ELF-1 (cell line): ENCODE measurements around the gene ETV3.
"Not testable (repeated sequence)": the region's sequence is repeated elsewhere in the genome, so short reads cannot be mapped to it uniquely, and the experiment has no call there.

ENCODE experiments used
- DNase-seq: peaks from one replicate; pipeline ENCODE4 v3.0.0-alpha.2; 2016; ENCODE audit warnings: low read depth, low spot score

The ETV3 gene

DNA sequence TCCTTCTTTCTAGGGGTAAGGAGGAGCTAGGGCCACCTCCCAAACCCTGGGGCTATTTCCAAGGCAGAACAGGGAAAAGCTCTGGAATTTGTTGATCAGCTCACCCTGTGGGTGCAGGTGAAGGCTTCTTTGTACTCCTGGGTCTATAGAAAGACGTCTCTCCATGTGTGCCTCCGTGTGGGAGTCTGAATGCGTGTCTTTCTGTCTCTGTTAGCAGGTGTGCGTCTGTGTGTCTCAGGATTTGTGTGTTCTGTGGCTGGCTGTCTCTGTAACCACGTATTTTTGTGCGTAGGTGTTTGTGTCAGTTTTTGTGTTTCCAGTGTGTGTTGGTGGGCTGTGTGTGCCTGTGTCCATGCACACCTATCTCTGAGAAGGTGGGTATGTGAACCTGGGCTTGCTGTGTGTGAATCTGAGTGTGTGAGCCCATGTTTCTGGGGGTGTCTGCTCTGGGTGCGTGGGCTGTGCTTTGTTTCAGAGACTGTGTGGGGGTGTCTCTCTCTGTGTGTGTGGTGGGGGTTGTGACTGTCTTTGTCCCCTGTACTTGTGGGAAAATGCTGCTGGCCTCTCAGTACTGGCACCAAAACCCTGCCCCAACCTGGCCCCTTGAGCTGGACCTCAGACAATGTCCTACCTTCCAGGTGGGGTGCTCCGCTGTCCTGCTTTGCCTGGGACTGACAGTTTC, 25.9 kb downstream of the ETV3 start:
- DNase-seq = peak; percentile 44

DNA sequence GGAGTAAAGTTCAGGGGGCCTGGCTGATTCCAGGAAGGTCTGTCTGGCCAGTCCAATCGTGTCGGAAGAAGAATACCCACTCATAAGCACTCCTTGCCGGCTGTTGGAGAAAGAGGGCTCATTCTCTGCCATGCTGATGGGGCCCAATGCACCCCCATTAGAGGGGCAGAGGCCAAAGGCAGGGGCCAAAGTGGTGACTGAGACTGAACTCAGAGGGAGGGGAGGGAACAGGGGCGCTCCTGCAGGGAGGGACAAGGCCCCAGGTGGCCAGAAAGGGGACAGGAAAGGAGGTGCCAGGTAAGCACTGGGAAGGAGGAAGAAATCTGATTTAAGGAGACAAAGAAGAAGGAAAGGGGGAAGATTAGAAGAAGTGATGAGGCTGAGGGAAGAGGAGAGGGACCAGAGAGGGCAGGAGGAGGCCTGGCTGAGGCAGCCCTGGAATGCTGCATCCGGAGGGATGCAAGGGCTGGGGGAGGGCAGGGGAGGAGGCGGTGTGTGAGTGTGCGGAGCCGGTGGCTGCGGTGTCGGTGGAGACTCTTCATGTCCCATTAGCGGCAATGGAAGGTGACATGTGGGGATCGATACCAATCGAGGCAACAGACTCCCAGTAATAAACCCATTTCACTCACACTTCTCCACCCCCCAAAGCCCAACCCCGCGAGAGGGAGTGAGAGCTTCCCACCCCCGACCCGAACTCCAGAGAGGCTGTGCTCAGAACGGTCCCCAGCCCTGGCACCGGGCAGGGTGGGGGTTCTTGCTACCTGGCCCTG, 26.6 kb downstream of the ETV3 start:
- peak; percentile 43 for DNase-seq

DNA sequence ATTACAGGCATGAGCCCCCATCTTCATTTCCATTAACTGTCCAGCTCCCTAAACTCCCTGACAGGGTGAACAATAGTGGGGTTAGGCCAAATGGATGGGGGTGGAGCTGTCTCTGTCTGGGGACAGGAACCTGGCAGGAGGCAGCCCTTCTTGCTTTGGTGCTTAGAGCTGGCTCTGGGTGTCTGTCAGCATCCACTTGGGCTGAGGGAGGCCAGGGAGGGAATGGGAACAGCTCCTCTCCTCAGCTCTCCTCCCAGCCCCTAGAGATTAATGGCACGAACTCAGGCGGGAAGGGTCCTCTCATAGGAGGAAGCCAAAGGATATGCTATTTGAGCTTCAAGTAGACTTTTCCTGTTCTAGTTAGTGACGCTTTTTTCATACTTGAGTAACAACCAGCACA, 27.5 kb downstream of the ETV3 start:
- DNase-seq = no peak

DNA sequence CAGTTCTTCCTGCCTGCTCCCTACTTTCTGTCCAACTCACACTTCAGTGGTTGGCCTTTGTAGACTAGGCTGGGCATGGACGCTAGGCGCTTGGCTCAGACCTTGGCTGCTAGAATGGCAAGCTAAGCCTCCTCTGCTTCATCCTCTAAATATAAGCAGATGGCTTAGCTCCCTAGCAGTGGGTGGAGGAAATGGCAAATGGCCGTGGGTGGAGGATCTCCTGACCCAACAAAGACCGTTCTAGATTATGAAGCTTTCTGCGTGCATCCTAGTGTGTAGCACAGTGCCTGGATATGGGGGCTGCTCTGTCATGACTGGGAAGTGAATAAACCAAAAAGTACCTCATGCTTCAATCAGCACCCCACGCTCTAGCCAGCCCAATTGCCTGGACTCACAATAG, 28.2 kb downstream of the ETV3 start:
- DNase-seq = no peak

DNA sequence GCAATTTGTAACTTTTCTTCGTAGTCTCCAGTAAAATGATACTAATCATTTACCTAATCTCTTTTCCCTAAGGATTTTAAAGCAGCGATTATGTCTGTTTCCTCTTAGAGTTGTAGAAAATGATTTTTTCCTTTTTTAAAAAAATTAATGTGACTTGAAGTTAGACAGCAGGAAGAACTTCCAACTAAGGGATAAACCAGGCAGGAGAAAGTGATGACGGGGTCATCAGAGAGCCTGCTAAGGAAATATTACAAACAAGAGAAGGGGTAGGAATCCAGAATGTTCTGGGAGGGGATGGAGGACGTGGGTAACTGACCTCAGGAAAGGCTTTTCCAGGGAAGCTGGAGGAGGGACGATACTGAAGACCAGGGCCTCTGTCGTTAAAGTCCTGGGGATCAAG, 29.7 kb downstream of the ETV3 start:
- no peak for DNase-seq

DNA sequence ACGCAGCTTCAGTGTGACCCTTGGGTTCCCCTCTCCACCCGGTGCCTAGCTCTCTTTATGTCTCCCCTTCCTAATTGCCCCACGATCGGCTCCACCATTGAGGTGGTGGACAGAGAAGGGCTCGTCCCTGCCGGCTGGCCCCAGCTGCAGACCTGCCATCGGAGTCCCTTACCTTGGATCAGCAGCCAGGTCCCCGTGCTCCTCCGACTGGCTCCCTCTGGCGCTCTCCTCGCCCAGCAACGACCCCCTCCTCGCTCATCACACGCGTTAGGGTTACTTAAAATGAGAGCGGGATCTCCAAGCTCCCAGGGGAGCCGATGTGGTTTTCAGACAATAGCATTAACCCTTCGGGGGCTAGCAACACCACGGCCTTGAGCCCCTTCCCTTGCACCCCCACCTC, 30.5 kb downstream of the ETV3 start:
- DNase-seq = no peak

DNA sequence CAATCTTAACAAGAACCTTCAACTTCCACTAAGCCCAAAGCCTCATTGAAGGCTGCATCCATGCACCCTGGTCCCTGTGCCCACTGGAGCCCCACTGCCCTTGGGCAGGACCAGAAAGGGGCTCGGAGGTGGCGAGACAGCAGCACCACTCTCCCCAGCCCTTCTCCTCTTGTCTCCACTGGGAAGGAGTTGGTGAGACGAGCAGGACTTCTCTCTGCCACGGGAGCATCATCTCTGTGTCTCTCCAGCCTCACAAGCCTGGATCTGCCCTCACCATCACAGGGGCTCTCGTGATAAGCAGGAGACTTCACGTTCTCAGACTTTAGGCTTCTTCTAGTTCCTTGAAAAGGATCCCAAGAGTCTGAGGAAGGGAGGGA, 31.4 kb downstream of the ETV3 start:
- no peak for DNase-seq

DNA sequence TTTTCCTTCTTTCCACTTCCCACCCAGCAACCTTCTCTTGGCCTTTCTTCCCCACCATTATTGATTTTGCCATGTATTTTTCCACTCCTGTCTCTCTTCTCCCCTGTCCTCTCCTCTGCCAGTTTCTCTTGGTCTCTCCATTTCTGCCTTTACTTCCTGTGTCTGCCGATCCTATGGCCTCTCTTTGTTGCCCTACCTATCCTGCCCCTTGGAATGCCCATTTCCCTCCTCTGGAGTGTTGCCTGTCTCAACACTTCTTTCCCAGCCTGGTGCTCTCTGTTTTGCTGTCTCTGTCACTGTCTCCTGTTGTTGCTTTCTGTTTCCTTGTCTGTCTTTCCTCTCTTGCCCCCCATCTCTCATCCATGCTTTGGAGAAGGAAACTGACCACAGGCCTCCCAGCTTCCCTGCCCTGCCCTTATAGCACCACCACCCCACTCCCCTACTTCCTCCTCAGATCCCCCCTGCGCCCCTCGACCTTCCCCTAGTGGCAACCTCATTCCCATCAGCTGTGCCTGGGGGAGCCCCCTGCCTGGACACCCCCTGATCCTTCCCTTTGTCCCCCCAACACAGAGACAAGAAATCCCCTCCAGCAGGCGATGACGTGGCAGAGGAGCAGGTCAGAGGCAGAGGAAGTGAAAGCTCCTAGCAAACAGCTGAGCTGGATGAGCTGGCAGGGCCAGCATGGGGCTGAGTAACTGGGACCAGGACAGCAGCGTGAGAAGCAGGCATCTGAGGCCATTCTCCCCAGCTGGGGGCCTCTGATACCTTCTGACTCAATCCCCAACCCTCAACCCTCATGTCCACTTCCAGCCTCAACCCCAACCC, 32.0 kb downstream of the ETV3 start:
- DNase-seq = no peak

DNA sequence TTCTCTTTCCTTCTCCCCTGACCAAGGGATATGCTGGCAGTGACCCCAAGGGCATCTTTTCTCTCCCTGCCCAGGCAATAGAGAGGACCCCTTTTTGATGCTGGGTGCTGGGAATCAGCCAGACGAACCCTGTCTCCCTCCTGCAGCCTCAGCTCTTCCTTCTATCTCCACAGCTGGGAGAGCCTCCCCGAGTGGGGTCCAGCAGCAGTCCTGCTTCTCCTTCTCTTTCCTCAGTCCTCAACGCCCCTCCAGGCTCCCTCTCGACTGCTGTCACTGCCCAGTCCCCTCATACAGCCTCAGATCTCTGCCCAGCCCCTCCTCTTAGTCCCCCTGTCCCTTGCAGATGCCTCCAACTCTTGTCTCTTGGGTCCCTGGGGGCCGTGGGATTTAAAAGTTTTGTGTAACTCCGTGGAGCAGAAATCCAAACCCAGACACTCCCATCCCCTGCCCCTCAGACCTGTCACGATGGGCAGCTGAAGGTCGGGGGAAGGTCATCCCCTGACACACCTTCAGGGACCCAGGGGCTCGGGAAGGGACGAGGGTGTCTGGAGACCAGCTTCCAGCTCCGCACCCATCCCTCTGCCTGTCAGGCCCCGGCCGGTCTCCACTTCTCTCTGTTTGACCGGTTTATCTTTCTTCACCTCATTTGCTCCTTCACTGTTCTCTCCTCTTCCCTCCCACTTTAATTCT, 32.8 kb downstream of the ETV3 start:
- no peak for DNase-seq

DNA sequence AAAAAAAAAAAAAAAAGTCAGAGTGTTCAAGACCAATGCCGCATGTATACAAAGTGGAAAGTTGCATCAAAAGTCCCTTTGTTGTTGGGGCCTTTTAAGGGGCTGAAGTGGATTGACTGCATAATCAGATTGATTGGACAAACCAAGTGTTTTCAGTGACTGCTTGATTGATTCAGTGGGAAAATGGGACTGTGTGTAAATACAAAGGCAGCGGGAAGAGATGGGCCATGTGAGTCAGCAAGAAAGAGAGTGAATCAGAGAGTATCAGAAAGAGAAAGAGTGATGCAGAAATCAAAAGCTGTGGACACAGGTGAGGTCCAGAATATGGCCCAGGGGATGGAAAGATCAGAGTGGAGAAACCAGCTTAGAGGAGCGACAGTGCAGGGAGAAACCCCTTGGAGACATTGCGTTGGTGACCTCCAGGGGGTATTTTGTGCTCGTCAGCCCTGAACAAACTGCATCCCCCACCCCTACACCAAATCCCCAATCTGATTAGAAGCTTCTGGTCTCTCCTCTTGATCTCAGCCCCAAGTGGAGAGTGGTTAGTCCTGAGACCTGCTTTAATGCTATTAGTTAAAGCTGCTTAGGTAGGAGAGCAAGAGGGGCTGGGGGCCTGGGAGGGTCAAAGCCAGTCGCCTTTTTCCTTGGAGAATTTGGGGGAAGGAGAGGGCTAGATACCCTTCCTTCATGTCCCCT, 33.4 kb downstream of the ETV3 start:
- no peak for DNase-seq

DNA sequence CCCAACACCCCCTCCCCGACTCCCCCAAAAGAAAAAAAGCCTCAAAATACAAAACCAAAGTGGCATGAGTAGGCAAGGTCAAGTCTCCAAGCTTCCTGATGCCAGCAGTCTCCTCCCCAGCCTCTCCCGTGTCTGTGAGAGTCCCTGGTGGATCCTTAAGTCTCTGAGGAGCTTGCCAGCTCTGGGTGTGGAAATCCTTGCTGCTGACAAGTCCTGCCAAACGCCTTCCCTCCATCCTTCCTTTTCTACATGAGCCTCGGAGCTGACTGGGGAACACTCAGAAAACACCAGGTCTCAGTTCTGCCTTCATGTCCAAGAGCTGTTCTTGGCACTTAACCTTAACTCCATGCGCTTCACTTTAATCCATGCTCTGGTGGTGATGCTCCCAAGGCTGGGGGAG, 34.9 kb downstream of the ETV3 start:
- no peak for DNase-seq

DNA sequence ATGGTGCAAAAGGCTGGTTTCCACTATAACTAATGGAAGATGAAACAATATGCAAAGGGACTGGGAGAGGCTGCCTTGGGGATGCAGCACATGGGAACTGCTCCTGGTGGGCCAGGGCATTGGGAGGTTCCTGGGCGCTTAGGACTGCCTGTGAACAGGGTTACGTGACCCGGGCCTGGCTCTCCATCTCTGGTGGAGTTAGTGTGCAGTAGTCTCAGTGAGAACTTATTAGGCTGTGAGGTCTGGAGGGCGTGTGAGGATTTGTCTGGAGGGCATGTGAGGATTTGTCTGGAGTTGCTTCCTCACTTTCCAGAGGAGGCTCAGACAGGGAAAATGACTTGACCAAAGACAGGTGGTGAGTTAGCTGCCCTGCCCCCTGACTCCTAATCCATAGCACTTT, 37.0 kb downstream of the ETV3 start:
- DNase-seq = no peak

DNA sequence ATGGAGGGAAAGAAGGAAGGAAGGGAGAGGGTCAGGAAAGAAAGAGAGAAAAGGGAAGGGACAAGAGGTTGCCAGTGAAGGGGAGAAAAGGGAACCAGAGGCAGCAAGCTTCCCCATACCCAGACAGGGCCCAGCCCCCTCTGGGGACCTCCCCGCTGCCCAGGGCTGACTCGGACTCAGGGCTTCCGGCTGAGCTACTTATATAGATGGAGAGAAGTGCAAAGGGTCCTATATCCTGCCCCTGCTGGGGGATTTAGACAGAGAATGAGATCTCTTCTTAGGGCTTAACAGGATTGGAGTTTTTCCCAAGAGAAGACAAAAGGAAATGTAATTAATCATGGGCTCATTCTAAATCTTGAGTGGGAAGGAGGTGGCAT, 38.6 kb downstream of the ETV3 start, which contains the start of gene ETV3L:
Gene ETV3L, minus strand, starts transcription at position 176 of the 377 bp plus-strand sequence. CDS start 285 bp downstream, outside the sequence.
- DNase-seq = no peak

DNA sequence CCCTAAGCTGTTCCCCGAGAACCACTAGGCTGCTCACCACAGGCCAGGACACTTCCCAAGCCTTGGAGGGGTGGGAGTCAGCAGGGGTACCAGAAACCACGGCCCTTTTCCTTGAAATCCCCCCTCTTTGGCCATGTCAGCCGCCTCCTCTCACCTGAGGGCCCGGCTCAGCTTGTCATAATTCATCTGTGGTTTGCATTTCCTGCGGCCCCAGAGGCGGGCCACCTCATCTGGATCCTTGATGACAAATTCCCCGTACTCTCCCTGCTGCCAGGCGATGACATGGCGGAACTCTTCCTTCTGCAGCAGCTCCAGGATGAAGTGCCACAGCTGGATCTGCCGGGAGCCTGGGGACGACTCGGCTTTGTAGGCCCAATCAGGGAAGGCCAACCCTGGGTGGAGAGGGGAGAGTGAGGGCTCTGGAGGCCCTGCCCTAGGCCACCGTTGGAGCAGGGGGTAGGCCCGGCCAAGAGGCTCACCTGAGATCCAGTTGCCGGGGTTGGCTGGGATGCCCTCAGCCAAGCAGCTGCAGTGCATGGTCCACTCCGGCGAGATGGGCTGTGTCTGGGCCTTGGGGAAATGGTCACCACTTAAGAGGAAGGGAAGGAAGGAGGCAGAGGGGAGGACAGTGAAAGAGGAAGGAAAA, 39.1 kb downstream of the ETV3 start:
- DNase-seq = not testable (repeated sequence)

DNA sequence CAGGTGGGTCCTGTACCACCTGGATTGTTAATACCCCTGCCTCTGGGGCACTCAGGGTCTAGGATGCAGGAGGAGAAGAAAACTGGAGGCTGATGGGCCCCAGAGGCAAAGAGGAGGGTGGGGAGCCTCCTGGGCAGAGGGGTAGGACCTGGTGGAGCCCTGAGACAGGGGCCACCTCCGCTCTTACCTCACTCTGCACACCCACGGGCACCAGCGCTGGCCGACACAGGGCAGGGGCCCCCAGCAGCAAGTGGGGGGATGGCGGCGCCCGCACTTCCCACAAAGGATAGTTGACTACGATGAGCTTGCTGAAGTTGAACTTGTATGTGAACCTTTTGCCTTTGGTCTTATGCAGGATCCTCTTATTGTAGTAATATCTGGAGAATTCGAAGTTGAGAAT, 39.7 kb downstream of the ETV3 start:
- DNase-seq = no peak

DNA sequence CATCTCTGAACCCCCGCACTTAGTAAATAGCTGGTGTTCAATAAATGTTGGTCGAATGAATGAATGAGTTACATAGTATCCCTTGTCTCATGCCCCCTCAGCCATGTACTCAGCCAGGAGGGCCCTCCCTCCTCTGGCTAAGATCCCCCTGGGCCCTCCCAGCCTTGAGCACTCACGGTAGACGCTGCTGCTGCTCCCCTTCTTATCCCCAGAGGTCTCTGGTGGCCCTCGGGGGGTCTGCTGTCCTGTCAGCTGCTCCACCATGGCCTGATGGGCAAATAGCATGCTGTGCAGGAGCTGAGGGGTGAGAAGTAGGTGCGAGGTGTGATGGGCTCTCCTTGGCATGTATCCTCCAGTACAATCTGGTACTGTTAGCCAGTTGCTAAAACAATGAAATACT, 40.5 kb downstream of the ETV3 start:
- DNase-seq = no peak

DNA sequence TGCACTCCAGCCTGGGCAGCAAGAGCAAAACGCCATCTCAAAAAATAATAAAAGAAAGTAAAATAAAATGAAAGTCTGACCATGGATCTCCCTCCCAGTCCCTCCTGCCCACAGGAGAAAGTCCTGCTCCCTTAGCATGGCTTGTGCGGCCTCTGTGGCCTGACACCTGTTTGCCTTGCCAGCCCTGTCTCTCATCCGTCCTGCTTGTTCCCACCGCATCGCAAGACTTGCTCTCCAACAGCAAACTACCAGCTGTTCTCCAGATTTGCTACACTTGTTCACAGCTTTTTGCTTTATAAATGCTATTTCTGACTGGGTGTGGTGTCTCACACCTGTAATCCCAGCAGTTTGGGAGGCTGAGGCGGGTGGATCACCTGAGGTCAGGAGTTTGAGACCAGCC, 41.3 kb downstream of the ETV3 start:
- DNase-seq = no peak

DNA sequence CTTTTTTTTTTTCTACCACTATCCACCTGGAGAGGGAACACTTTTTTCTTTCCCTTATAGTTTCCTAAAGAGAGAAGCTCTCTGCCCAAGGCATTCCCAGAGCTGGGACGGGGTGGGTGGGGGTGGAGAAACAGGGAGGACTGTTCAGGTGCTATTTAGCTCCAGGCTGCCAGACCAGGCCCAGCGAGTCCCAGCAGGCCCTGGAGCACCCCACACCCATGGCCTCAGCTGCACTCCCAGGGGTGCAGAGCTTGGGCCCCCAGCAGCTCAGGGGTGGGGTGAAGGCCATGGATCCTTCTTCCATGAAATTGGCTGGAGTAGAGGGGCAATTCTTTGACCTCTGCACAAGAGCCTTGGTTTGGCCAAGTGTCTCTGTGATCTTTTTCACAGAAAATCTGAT, 42.6 kb downstream of the ETV3 start:
- no peak for DNase-seq

DNA sequence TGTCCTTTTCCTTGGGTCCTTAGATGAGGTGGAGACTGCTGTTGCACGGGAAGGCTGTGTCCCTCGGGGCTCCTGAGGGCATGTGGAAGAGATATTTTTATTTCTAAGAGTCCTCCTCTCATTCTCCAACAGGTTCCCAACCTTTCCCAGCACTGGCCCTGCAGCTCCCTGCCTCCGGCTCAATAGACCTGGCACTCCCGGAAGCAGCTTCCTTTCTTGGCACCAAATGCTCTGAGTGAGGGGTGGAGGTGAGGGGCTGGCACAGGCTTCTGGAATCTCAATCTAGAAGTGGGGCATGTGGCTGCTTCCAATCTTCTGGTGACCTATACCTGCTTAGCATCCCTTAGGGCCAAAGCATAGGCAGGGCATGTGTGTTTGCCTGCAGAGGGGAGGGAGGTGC, 43.1 kb downstream of the ETV3 start:
- no peak for DNase-seq

DNA sequence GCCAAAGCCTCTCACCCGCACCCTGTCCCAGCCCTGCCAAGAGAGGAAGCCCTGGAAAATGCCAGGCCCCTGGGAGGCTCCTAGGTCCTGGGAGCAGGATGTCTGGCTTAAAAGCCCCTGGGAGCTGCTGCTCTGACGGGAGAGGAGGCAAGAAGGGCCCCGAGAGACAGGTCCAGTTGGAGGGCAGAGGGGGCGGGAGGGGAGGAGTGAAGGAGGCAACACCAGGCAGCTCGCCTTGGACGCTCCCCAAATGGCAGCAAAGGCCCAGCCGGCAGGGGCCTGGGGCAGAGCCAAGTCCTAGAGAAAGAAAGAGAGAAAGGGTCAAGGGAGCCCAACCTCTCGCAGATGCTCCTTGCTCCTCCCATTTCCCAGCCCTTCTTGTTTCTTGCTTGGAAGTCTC, 45.4 kb downstream of the ETV3 start:
- peak; percentile 59 for DNase-seq
